Tibial nerve (tissue), 4 donors: ENCODE results near the gene CENPI. TPM values are rescaled to one million over a fixed set of nuclear protein-coding genes. Genes with fewer than 3 reads are reported as not detected.
"Not testable (repeated sequence)": the region's sequence is repeated elsewhere in the genome, so short reads cannot be mapped to it uniquely, and the experiment has no call there.

ENCODE experiments used
- DNase-seq, 2 donors: peaks; one replicate each; pipeline ENCODE4 v3.0.0-alpha.2; 2019; ENCODE audit warnings: low spot score in 2 of 2
- H3K27ac ChIP-seq, 4 donors: fragments of 200-600 bp; sonication (generic) in 3 of 4; one replicate each; pipeline ENCODE4 v1.5.1; 2017 to 2019; ENCODE audit warnings: mild to moderate bottlenecking in 1 of 4
- H3K27me3 ChIP-seq, 2 donors: fragments of 200-600 bp; sonication (generic) in 1 of 2; one replicate each; pipeline versions ENCODE4 v1.5.1 to v1.6.0; 2017 to 2019
- H3K36me3 ChIP-seq, 3 donors: fragments of 200-600 bp; sonication (generic); one replicate each; pipeline ENCODE4 v1.5.1; 2018 to 2019
- H3K4me1 ChIP-seq, 4 donors: fragments of 200-600 bp; sonication (generic) in 3 of 4; one replicate each; pipeline ENCODE4 v1.5.1; 2017 to 2019
- H3K4me3 ChIP-seq, 4 donors: fragments of 200-600 bp; sonication (generic) in 3 of 4; one replicate each; pipeline ENCODE4 v1.5.1; 2017 to 2019; ENCODE audit warnings: mild to moderate bottlenecking in 1 of 4, moderate library complexity in 1 of 4
- H3K9me3 ChIP-seq, 4 donors: fragments of 200-600 bp; sonication (generic) in 3 of 4; one replicate each; pipeline ENCODE4 v1.5.1; 2017 to 2019
- CTCF ChIP-seq, 5 experiments: fragments of 200-600 bp in 3 of 5; fragments of 450-650 bp in 2 of 5; sonication (generic) in 3 of 5; IDR thresholded peaks; one replicate each; pipeline ENCODE4 v1.5.1; 2016 to 2019; ENCODE audit warnings: antibody characterized with exemption in 5 of 5, mild to moderate bottlenecking in 3 of 5, moderate library complexity in 2 of 5
- EP300 ChIP-seq, 2 donors: sonication (generic); formaldehyde crosslinking; IDR thresholded peaks; one replicate each; pipeline ENCODE4 v1.6.1; 2017; ENCODE audit warnings: antibody characterized with exemption in 2 of 2, mild to moderate bottlenecking in 1 of 2
- POLR2A ChIP-seq, 2 donors: fragments of 450-650 bp; IDR thresholded peaks; one replicate each; pipeline ENCODE4 v1.6.1; 2017; ENCODE audit warnings: antibody characterized with exemption in 2 of 2, mild to moderate bottlenecking in 2 of 2, moderate library complexity in 2 of 2
- WGBS, 2 donors: methylation state at CpG; one replicate each; pipeline ENCODE4 v1.1.5; 2018; 5-methylcytosine and 5-hydroxymethylcytosine counted together
- total RNA-seq, 4 donors: library from RNA; depleted of rRNA; stranded (reverse); fragments of >200 nt; gene quantifications; one replicate each; pipeline ENCODE4 v1.1.0, GENCODE V29; 2016

The CENPI gene
- 1 to 10 TPM; 2.1 to 5.2 (median 2.8) TPM for total RNA-seq

- H3K36me3 ChIP-seq = peaks cover 0 to 5% (median 0%) of the 10 kb centered on the region in 3 donors
- no peaks in the 10 kb centered on the region for H3K9me3 ChIP-seq
- peaks cover 0 to 8% of the 10 kb centered on the region in 2 donors for H3K27me3 ChIP-seq
- H3K4me3 ChIP-seq = peak within 1 kb of the TSS; percentile 17 to 55 (median 42)
- WGBS, 2 donors = 0 to 53% methylated on average over 19 to 48 of the region's 48 CpGs
- H3K4me1 ChIP-seq = peaks cover 0 to 6% (median 0%) of the 10 kb centered on the region in 4 donors
- peak; percentile 80 to 81 for DNase-seq
- TF ChIP-seq POLR2A (IDR thresholded peaks at IDR 0.05) (peak; percentile 16 to 65), EP300 (IDR thresholded peaks at IDR 0.05) (peak; percentile 72 to 78), CTCF (IDR thresholded peaks at IDR 0.05) (no peak)
- peak within 1 kb of the TSS; percentile 69 to 89 (median 80) for H3K27ac ChIP-seq
Measured at GRCh38 chrX:101097546-101098453, at the start of gene CENPI. TSS of gene CENPI (plus strand) at chrX:101098204. CDS start at chrX:101101071, 2,867 bp downstream.

GRCh38 chrX:101051153-101051548, 46.9 kb upstream of the CENPI start:
- Histone ChIP-seq H3K4me3 (peak overlapping the region; percentile 39 to 59 (median 49)), H3K4me1 (peaks cover 0 to 5% (median 0%) of the 10 kb centered on the region in 4 donors), H3K27me3 (no peaks in the 10 kb centered on the region), H3K9me3 (no peaks in the 10 kb centered on the region), H3K36me3 (no peaks in the 10 kb centered on the region), H3K27ac (peak overlapping the region; percentile 49 to 89 (median 78))
- 0 to 49% methylated on average over 2 to 5 of the region's 5 CpGs for WGBS, 2 donors
- TF ChIP-seq EP300 (IDR thresholded peaks at IDR 0.05) (no peak), POLR2A (IDR thresholded peaks at IDR 0.05) (no peak), CTCF (IDR thresholded peaks at IDR 0.05) (no peak)
- no peak for DNase-seq

GRCh38 chrX:101051549-101052302, 46.3 kb upstream of the CENPI start, which contains the start of gene TRMT2B:
TSS of gene TRMT2B (minus strand) at chrX:101052111. CDS start at chrX:101042289, 9,822 bp downstream.
- H3K36me3 ChIP-seq = no peaks in the 10 kb centered on the region
- no peaks in the 10 kb centered on the region for H3K27me3 ChIP-seq
- H3K9me3 ChIP-seq = no peaks in the 10 kb centered on the region
- TF ChIP-seq CTCF (IDR thresholded peaks at IDR 0.05) = no peak
- TF ChIP-seq EP300 (IDR thresholded peaks at IDR 0.05) = peak in 1 of 2 donors; percentile 58
- H3K27ac ChIP-seq = peak within 1 kb of the TSS; percentile 49 to 89 (median 78)
- DNase-seq = peak; percentile 58 to 63
- H3K4me1 ChIP-seq = peaks cover 0 to 5% (median 0%) of the 10 kb centered on the region in 4 donors
- H3K4me3 ChIP-seq = peak within 1 kb of the TSS; percentile 39 to 59 (median 49)
- 0 to 28% methylated on average over 24 to 43 of the region's 43 CpGs for WGBS, 2 donors

GRCh38 chrX:101056551-101056950, 41.5 kb upstream of the CENPI start:
- not testable (repeated sequence) for H3K4me1 ChIP-seq, H3K36me3 ChIP-seq, H3K4me3 ChIP-seq, H3K27me3 ChIP-seq, H3K9me3 ChIP-seq, H3K27ac ChIP-seq, DNase-seq
- 63 to 76% methylated on average over 4 of the region's 4 CpGs for WGBS, 2 donors

- TF ChIP-seq CTCF (IDR thresholded peaks at IDR 0.05) (no peak), POLR2A (IDR thresholded peaks at IDR 0.05) (no peak), EP300 (IDR thresholded peaks at IDR 0.05) (no peak)
- 65 to 68% methylated on average over 3 of the region's 3 CpGs for WGBS, 2 donors
- DNase-seq = no peak
- H3K27me3 ChIP-seq = no peaks in the 10 kb centered on the region
- H3K36me3 ChIP-seq = no peaks in the 10 kb centered on the region
- H3K9me3 ChIP-seq = no peaks in the 10 kb centered on the region
- H3K27ac ChIP-seq = no peak overlapping the region
- no peak overlapping the region for H3K4me3 ChIP-seq
- H3K4me1 ChIP-seq = no peaks in the 10 kb centered on the region
Measured at GRCh38 chrX:101057093-101057714, 40.8 kb upstream of the CENPI start.
